ENCODE data around the gene RPE. TPM values are rescaled to one million over a fixed set of nuclear protein-coding genes. Genes with fewer than 3 reads are reported as not detected.

Gene RPE
- total and polyA plus RNA-seq, 4 donors: 33.4 to 68.0 (median 47.6) TPM

DNA sequence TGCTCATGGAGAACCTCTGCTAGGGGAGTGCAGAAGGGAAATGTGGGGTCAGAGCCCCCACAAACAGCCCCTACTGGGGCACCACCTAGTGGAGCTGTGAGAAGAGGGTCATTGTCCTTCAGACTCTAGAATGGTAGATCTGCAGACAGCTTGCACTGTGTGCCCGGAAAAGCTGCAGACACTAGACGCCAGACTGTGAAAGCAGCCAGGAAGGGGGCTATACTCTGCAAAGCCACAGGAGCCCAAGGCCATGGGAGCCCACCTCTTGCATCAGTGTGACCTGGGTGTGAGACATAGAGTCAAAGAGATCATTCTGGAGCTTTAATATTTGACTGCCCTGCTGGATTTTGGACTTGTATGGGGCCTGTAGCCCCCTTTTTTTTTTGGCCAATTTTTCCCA lies 60.9 kb downstream of the RPE start:
- no peak for DNase-seq (ENCODE audit: low read depth in 4 of 6, low spot score in 6 of 6)
- Histone ChIP-seq H3K27me3 (ENCODE audit: control insufficient read depth, insufficient read depth, low read length) (no peaks in the 10 kb centered on the region), H3K36me3 (ENCODE audit: control insufficient read depth, insufficient read depth, low read length) (peaks cover 5% of the 10 kb centered on the region), H3K4me1 (ENCODE audit: control insufficient read depth, insufficient read depth, low read length) (no peaks in the 10 kb centered on the region), H3K9me3 (ENCODE audit: control insufficient read depth, insufficient read depth, low read length) (no peaks in the 10 kb centered on the region), H3K27ac (ENCODE audit: low read depth, low read length) (no peak overlapping the region), H3K4me3 (ENCODE audit: low read depth, low read length) (no peak overlapping the region)
- 97% methylated on average over 2 of the region's 2 CpGs for WGBS (ENCODE audit: insufficient coverage)

Other genes with a start within 250 kb of the RPE start
- gene UNC80, start 230.8 kb upstream of the RPE start, total RNA-seq: 10 to 100 TPM; 14.7 to 37.8 TPM
- 10 to 100 TPM; 12.3 to 17.6 TPM for gene UNC80, start 230.8 kb upstream of the RPE start, polyA plus RNA-seq (ENCODE audit: insufficient read length in 2 of 2)
- 10 to 100 TPM; 46.6 to 69.6 TPM for gene KANSL1L, start 168.8 kb downstream of the RPE start, total RNA-seq
- gene KANSL1L, start 168.8 kb downstream of the RPE start, polyA plus RNA-seq (ENCODE audit: insufficient read length in 2 of 2): 10 to 100 TPM; 23.1 to 24.3 TPM
- gene ACADL, start 222.8 kb downstream of the RPE start, total RNA-seq: 1 to 10 TPM; 4.8 to 5.8 TPM
- 1 to 10 TPM; 3.1 to 3.3 TPM for gene ACADL, start 222.8 kb downstream of the RPE start, polyA plus RNA-seq (ENCODE audit: insufficient read length in 2 of 2)